Hepatocyte (in vitro differentiated cells): ENCODE measurements around the gene ACKR1.

ENCODE experiments used
- CTCF ChIP-seq: fragments of 200-600 bp; sonication (generic); IDR thresholded peaks from 2 replicates; pipeline ENCODE4 v1.5.1; 2016; ENCODE audit warnings: antibody characterized with exemption, mild to moderate bottlenecking; ENCODE audit not compliant: poor library complexity
- EZH2 ChIP-seq: fragments of 200-600 bp; sonication (generic); IDR thresholded peaks from 2 replicates; pipeline ENCODE4 v1.6.1; 2016; ENCODE audit warnings: antibody characterized with exemption, mild to moderate bottlenecking, borderline replicate concordance
- EZH2phosphoT487 ChIP-seq: fragments of 200-600 bp; sonication (generic); IDR thresholded peaks from one replicate; pipeline ENCODE4 v1.6.1; 2018; ENCODE audit warnings: antibody characterized with exemption, mild to moderate bottlenecking, low read depth, moderate library complexity; ENCODE audit not compliant: unreplicated experiment, severe bottlenecking

- no peak for TF ChIP-seq CTCF
- TF ChIP-seq EZH2, result no peak
- no peak for TF ChIP-seq EZH2phosphoT487
Measured at GRCh38 chr1:159250638-159251216, 46.1 kb downstream of the ACKR1 start.
